Body of pancreas (tissue), 4 donors: Measurements from ENCODE around the gene SNCG.
"Not testable (repeated sequence)": the region's sequence is repeated elsewhere in the genome, so short reads cannot be mapped to it uniquely, and the experiment has no call there.

Experiments used
- POLR2A ChIP-seq, 3 donors: fragments of 450-650 bp; IDR thresholded peaks; one replicate each; pipeline ENCODE4 v1.6.1; 2016; ENCODE audit warnings: antibody characterized with exemption in 3 of 3, mild to moderate bottlenecking in 2 of 3
- TF ChIP-seq, protein P1 (sequence below), 7 experiments: fragments of 450-650 bp in 4 of 7; fragments of 200-600 bp in 3 of 7; sonication (generic) in 3 of 7; IDR thresholded peaks; one replicate each; pipeline ENCODE4 v1.5.1; 2016 to 2019; ENCODE audit warnings: antibody characterized with exemption in 7 of 7

DNA sequence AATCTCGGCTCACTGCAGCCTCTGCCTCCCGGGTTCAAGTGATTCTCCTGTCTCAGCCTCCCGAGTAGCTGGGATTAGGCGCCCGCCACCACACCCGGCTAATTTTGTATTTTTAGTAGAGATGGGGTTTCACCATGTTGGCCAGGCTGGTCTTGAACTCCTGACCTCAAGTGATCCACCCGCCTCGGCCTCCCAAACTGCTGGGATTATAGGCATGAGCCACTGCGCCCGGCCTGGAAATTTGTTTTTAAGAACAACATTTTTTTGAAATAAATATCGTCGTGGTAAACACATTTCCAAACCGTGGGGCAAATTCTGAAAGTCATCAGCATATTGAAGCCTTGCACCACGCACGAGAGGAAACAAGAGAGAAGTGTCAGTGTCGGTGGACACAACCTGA lies 18.3 kb upstream of the SNCG start:
- TF ChIP-seq, protein P1, sequence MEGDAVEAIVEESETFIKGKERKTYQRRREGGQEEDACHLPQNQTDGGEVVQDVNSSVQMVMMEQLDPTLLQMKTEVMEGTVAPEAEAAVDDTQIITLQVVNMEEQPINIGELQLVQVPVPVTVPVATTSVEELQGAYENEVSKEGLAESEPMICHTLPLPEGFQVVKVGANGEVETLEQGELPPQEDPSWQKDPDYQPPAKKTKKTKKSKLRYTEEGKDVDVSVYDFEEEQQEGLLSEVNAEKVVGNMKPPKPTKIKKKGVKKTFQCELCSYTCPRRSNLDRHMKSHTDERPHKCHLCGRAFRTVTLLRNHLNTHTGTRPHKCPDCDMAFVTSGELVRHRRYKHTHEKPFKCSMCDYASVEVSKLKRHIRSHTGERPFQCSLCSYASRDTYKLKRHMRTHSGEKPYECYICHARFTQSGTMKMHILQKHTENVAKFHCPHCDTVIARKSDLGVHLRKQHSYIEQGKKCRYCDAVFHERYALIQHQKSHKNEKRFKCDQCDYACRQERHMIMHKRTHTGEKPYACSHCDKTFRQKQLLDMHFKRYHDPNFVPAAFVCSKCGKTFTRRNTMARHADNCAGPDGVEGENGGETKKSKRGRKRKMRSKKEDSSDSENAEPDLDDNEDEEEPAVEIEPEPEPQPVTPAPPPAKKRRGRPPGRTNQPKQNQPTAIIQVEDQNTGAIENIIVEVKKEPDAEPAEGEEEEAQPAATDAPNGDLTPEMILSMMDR (IDR thresholded peaks at IDR 0.05) = not testable (repeated sequence)
- TF ChIP-seq POLR2A (IDR thresholded peaks at IDR 0.05) = not testable (repeated sequence)
